OCI-LY1 (cell line): ENCODE data around the gene RNF114.

Source experiments
- H2AFZ ChIP-seq: fragments of 200-600 bp; sonication (generic), shearing (Covaris generic); 2 replicates; pipeline ENCODE4 v1.6.0; 2014; ENCODE audit warnings: antibody characterized with exemption, mild to moderate bottlenecking, low read length
- H3F3A ChIP-seq: fragments of 200-600 bp; sonication (generic), shearing (Covaris generic); 2 replicates; pipeline ENCODE4 v1.6.0; 2014; ENCODE audit warnings: mild to moderate bottlenecking, antibody characterized with exemption, low read length, moderate library complexity; ENCODE audit not compliant: insufficient read depth
- H3K27ac ChIP-seq: fragments of 200-600 bp; sonication (generic); 2 replicates; pipeline ENCODE4 v1.5.1; 2014; ENCODE audit warnings: low read length, mixed run types, mild to moderate bottlenecking, low read depth; ENCODE audit not compliant: poor library complexity, severe bottlenecking
- H3K27me3 ChIP-seq: fragments of 200-600 bp; sonication (generic); 2 replicates; pipeline ENCODE4 v1.6.0; 2014; ENCODE audit warnings: antibody characterized with exemption, mild to moderate bottlenecking, low read length, moderate library complexity; ENCODE audit not compliant: insufficient read depth
- H3K36me3 ChIP-seq: fragments of 200-600 bp; sonication (generic); 2 replicates; pipeline ENCODE4 v1.6.1; 2014; ENCODE audit warnings: mild to moderate bottlenecking, antibody characterized with exemption, low read length, moderate library complexity, mixed read lengths; ENCODE audit not compliant: insufficient read depth
- H3K4me1 ChIP-seq: fragments of 200-600 bp; sonication (generic); 2 replicates; pipeline ENCODE4 v1.5.1; 2014; ENCODE audit warnings: mild to moderate bottlenecking, low read length, moderate library complexity; ENCODE audit not compliant: insufficient read depth, severe bottlenecking
- H3K4me2 ChIP-seq: fragments of 200-600 bp; sonication (generic), shearing (Covaris generic); 2 replicates; pipeline ENCODE4 v1.6.1; 2014; ENCODE audit warnings: low read length
- H3K4me3 ChIP-seq: fragments of 200-600 bp; sonication (generic); 2 replicates; pipeline ENCODE4 v1.5.1; 2014; ENCODE audit warnings: low read length, low read depth, mild to moderate bottlenecking, mixed read lengths; ENCODE audit not compliant: poor library complexity, severe bottlenecking
- H3K79me2 ChIP-seq: fragments of 200-600 bp; shearing (Covaris generic); 2 replicates; pipeline ENCODE4 v1.6.1; 2016; ENCODE audit warnings: mixed run types, low read length, mixed read lengths; ENCODE audit not compliant: insufficient read depth
- H3K9ac ChIP-seq: fragments of 200-600 bp; sonication (generic), shearing (Covaris generic); 2 replicates; pipeline ENCODE4 v1.6.1; 2014; ENCODE audit warnings: mild to moderate bottlenecking, low read length, mixed read lengths
- H3K9me2 ChIP-seq: fragments of 200-600 bp; sonication (generic), shearing (Covaris generic); 2 replicates; pipeline ENCODE4 v1.6.1; 2014; ENCODE audit warnings: low read depth, mild to moderate bottlenecking, low read length, mixed read lengths
- H3K9me3 ChIP-seq: fragments of 200-600 bp; shearing (Covaris generic); 2 replicates; pipeline ENCODE4 v1.6.1; 2014; ENCODE audit warnings: low read length, mixed read lengths
- H4K20me1 ChIP-seq: fragments of 200-600 bp; sonication (generic), shearing (Covaris generic); 2 replicates; pipeline ENCODE4 v1.6.0; 2016; ENCODE audit warnings: mild to moderate bottlenecking, low read length; ENCODE audit not compliant: insufficient read depth
- CTCF ChIP-seq: fragments of 200-600 bp; sonication (generic), shearing (Covaris generic); IDR thresholded peaks from 2 replicates; pipeline ENCODE4 v1.5.1; 2017; ENCODE audit warnings: mild to moderate bottlenecking, antibody characterized with exemption, low read length, moderate library complexity, mixed read lengths
- EZH2 ChIP-seq: fragments of 200-600 bp; sonication (generic), shearing (Covaris generic); IDR thresholded peaks from 2 replicates; pipeline ENCODE4 v1.8.0; 2017; ENCODE audit warnings: borderline replicate concordance, mixed run types, mild to moderate bottlenecking, antibody characterized with exemption, low read length, moderate library complexity, mixed read lengths

The RNF114 gene

GRCh38 chr20:49961413-49961812 lies 25.2 kb downstream of the RNF114 start:
- no peaks in the 10 kb centered on the region for H3K9me2 ChIP-seq

GRCh38 chr20:49964964-49965780 lies 29.0 kb downstream of the RNF114 start:
- peak; percentile 78 for TF ChIP-seq CTCF
- TF ChIP-seq EZH2: no peak
- Histone ChIP-seq H3K4me1 (no peaks in the 10 kb centered on the region), H3K27ac (no peak overlapping the region), H3K9me2 (no peaks in the 10 kb centered on the region), H3K9ac (no peak overlapping the region), H3K27me3 (no peaks in the 10 kb centered on the region), H3K79me2 (no peaks in the 10 kb centered on the region), H3K36me3 (peaks cover under 1% of the 10 kb centered on the region; the same call in 1 of the 2 replicates), H3K9me3 (no peaks in the 10 kb centered on the region), H2AFZ (no peak overlapping the region), H4K20me1 (no peaks in the 10 kb centered on the region), H3K4me3 (no peak overlapping the region), H3F3A (no peaks in the 10 kb centered on the region), H3K4me2 (no peak overlapping the region)

More at GRCh38 chr20:49961413-49961812, 25.2 kb downstream of the RNF114 start:
- no peak overlapping the region for H3K4me3 ChIP-seq
- no peaks in the 10 kb centered on the region for H3K79me2 ChIP-seq
- H3F3A ChIP-seq: no peaks in the 10 kb centered on the region
- H3K9ac ChIP-seq: no peak overlapping the region
- TF ChIP-seq EZH2: no peak
- TF ChIP-seq CTCF: no peak
- H3K27me3 ChIP-seq: no peaks in the 10 kb centered on the region
- peaks cover 21% of the 10 kb centered on the region for H3K36me3 ChIP-seq
- no peaks in the 10 kb centered on the region for H3K9me3 ChIP-seq
- H3K4me1 ChIP-seq: no peaks in the 10 kb centered on the region
- no peak overlapping the region for H3K27ac ChIP-seq
- H2AFZ ChIP-seq: no peak overlapping the region
- no peak overlapping the region for H3K4me2 ChIP-seq
- H4K20me1 ChIP-seq: no peaks in the 10 kb centered on the region

- Histone ChIP-seq H2AFZ (no peak overlapping the region), H3K27ac (no peak overlapping the region), H3K36me3 (no peaks in the 10 kb centered on the region; the same call in 1 of the 2 replicates), H3K27me3 (no peaks in the 10 kb centered on the region), H3F3A (no peaks in the 10 kb centered on the region), H3K9ac (no peak overlapping the region), H3K4me1 (no peaks in the 10 kb centered on the region), H4K20me1 (no peaks in the 10 kb centered on the region), H3K9me3 (no peaks in the 10 kb centered on the region), H3K4me3 (no peak overlapping the region), H3K79me2 (no peaks in the 10 kb centered on the region), H3K4me2 (no peak overlapping the region), H3K9me2 (no peaks in the 10 kb centered on the region)
- TF ChIP-seq EZH2 (no peak), CTCF (no peak)
These were observed 29.6 kb downstream of the RNF114 start for GRCh38 chr20:49965781-49966305.
